DND-41 (cell line): ENCODE measurements around the gene DES.

Experiments used
- CTCF ChIP-seq: IDR thresholded peaks from 2 replicates; pipeline ENCODE4 v1.5.1; 2012; ENCODE audit warnings: borderline replicate concordance, low read length, moderate library complexity, mild to moderate bottlenecking; ENCODE audit not compliant: poor library complexity, severe bottlenecking; ENCODE audit errors: extremely low read depth
- EZH2 ChIP-seq: IDR thresholded peaks from 3 replicates; pipeline ENCODE4 v1.6.1; 2012; ENCODE audit warnings: borderline replicate concordance, low read depth, mild to moderate bottlenecking, moderate library complexity, low read length, inconsistent platforms; ENCODE audit not compliant: severe bottlenecking

DNA sequence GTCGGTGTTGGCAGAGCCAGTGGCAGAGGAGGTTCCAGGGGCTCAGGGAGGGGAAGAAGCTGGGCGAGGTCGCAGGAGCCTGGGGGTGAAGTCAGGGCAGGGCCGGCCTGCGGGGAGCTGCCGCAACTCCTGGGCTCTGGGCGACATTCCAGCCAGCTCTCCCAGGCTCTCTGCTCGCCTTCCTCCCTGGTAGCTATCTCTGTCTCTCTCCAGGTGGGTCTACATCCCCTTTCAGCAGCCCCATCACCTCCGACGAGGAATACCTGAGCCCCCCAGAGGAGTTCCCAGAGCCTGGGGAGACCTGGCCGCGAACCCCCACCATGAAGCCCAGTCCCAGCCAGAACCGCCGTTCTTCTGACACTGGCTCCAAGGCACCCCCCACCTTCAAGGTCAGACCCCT, 43.5 kb downstream of the DES start:
- no peak for TF ChIP-seq CTCF
- no peak for TF ChIP-seq EZH2
